KOPT-K1 (cell line): ENCODE results near the gene RASA3.

Experiments
- H3K27ac ChIP-seq: fragments of 200-600 bp; sonication (generic); 2 replicates; pipeline ENCODE4 v1.5.1; 2016; ENCODE audit warnings: antibody characterized with exemption, mild to moderate bottlenecking, low read depth, low read length; ENCODE audit not compliant: poor library complexity, severe bottlenecking
- H3K36me3 ChIP-seq: fragments of 200-600 bp; sonication (generic); 2 replicates; pipeline ENCODE4 v1.5.1; 2017; ENCODE audit warnings: antibody characterized with exemption, mild to moderate bottlenecking, low read length, moderate library complexity; ENCODE audit not compliant: insufficient read depth
- H3K9me3 ChIP-seq: fragments of 200-600 bp; sonication (generic); 2 replicates; pipeline ENCODE4 v1.5.1; 2017; ENCODE audit warnings: antibody characterized with exemption, low read length, mild to moderate bottlenecking; ENCODE audit not compliant: insufficient read depth, poor library complexity, severe bottlenecking

RASA3 gene

DNA sequence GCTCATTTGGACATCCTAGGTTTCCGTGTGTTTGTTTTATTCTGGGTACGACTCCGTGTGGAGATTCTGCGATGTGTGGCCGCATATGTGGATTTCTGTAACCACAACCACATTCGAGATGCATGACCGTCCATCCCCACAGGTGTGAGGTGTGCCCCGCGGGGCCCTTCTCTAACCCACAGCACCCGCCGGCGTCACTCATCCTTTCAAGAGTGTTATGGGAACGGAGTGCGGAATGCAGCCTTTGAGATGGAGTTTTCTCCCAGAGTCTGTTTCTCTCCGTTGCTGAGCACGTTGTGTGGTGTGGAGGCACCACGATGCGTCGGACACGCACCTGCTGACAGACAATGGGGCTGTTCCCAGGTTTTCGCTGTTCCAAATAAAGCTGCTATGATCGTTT is 198.5 kb downstream of the RASA3 start:
- Histone ChIP-seq H3K27ac (no peak overlapping the region), H3K9me3 (no peaks in the 10 kb centered on the region), H3K36me3 (no peaks in the 10 kb centered on the region)

DNA sequence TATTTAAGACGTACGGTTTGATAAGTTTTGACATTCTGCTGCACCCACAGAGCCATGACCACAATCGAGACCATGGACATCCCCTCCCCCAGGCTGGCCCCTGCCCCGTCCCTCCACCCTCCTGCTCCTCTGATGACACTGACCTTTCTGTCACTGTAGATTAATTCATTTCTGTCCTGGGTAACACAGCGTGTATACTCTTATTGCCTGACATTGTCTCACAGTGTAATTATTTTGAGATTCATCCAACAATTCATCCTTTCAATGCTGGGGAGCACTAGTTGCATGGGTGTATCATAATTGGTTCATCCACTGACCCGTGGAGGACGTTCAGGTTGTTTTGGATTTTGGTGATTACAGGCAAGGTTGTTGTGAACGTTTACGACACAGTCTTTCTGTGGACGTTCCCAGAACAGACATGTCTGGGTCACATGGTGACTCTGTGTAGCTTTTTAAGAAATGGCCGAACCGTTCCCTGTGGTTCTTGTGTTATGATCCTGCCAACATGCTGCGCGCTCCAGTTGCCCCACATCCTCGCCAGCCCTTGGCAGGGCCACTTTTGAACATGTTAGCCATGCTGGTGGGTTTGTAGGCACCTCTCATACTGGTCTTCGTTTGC is 200.5 kb downstream of the RASA3 start:
- Histone ChIP-seq H3K9me3 (no peaks in the 10 kb centered on the region), H3K27ac (no peak overlapping the region), H3K36me3 (no peaks in the 10 kb centered on the region)

DNA sequence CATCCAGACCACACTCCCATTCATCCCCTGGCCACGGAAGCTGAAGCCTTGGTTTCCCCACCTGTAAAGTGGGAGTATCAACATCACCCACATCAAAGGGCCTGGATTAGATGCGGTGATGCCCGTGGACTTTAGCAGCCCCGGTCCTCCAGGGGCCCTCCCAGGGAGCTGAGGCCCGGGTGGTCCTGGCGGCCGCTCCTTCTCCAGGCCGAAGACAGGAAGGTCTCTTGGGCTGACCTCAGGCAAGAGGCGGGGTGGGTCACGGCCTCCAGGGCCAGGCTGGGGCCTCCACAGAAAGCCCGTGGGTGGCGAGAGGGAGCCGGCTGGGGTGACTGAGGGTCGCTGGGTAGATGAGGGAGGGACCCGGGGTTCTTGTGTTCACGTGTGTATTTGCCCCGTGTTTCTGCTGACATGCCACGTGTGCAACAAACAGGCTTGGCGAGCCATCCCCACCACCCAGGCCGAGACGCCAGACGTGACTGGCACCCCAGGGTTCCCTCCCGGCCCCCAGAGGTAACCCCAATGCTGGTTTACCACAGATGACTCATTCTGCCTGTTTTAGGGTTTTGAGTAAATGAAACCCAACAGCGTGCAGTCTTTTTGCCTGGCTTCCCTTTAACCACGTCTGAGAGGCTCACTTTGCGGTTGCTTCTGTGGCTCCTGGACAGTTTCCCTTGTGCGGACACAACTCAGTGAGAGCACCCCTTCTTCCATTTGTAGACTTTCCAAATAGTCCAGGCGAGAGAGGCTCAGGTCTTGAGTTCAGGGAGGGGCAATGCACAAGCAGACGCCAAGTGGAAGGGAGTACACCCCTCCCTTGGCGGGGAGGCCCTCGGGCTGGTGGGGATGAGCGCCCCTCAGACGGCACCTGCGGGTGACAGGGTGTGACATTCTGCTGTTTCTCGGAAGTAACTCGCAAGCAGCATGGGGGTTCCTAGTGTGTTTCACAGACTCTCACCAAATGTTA is 201.5 kb downstream of the RASA3 start:
- no peaks in the 10 kb centered on the region for H3K9me3 ChIP-seq
- no peaks in the 10 kb centered on the region for H3K36me3 ChIP-seq
- H3K27ac ChIP-seq = no peak overlapping the region

DNA sequence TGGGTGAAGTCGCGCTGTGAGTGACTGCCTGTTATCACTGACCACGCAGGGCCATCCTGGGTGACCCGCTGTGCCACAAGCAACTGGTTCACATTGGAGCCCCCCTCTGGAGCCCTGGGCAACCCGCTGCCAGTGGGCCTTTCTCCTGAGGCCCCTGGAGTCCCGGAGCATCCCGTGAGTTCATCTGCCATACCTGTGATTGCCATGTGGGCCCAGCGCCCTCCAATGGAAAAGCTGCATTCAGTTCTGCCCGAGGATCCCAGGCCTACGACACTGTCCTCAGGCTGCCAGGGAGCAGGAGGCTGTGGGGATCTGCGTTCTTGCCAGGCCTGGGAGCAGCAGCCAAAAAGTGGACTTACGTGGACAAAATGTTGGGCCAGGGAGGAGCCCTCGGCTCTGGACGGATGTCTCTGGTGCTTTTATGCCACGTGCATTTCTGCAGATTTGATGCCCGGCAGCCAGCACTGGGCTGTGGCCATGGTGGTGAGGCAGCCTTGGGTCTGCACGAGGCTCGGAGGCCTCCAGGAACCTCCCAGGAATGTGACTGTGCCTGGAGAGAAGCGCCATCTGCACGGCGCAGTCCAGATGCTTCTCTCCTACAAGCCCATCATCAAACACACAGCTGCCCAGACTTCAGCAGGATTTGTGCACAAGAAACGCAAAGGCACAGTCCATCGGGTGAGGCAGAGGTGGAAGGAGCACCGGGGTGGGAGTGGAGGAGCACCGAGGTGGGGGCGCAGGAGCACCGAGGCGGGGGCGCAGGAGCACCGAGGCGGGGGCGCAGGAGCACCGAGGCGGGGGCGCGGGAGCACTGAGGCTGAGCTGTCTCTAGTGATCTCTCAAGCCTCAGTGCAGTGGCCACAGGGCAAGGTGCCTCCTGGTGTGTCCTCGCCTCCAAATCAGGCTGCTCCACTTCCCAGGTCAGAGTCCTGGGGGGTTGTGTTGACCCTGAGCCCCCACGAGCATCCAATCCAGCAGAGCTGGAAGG is 202.5 kb downstream of the RASA3 start:
- Histone ChIP-seq H3K36me3 (no peaks in the 10 kb centered on the region), H3K27ac (no peak overlapping the region), H3K9me3 (no peaks in the 10 kb centered on the region)

DNA sequence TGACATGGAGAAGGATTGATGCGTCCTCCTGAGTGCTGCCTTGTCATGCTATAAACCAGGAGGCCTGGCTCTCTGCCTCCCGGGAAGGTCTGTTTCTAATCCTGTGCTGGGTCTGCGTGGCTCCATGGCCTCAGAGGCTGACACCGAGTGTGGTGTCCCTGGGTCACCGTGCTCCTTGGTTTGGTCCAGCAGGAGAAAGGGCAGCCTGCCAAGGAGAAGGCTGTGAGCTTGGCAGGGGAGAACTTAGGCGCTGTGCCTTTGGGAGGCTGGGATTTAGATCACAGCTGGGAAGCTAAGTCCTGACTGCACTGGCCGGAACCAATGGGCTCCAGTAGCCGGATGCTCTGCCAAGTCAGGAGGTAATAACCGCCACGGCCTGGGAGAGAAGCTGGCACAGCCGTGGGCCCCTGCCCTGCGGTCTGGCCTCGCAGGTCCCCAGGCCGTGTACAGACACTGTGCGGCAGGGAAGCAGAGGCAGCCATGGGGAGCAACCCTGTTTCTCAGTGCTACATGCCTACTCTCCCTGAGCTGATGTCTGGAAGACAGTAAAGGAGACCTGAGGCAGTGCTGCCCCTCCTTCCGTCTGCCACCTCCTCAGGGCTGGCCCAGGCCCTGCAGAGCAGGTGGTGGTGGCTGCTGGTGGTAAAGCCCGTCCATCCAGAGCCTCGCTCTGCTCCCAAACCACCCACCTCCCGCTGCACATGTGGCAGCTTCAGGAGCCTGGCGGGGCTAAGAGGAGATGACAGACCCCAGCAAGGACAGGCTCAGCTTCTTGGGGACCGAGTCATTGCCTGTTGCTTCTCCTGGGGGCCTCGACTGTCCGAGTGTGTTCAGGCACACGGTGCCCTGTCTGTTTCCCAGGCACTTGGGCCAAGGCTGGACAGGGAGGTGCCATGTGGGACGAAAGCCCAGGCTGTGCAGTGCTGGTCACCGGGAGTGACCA is 203.5 kb downstream of the RASA3 start:
- H3K36me3 ChIP-seq = no peaks in the 10 kb centered on the region
- H3K9me3 ChIP-seq = no peaks in the 10 kb centered on the region
- H3K27ac ChIP-seq = no peak overlapping the region
